Measurements from ENCODE around the gene MET.

DNA sequence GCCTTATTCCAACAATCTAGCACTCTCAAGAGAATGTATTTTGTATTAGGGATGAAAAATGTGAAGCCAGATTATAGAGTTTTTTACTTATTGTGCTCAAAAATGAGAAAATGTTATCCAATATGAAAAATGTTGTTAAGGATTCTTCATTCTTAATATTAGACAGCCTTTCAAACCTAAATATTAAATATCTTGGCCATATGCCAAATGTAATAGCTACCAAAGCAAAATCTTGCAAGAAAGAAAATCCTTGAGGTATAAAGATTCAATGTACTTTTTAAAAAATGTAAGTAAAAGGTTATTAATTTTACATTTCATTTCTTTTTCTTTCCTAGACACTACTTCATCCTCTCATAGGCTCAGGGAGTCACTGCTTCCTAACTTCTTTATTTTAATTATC is 33.4 kb downstream of the MET start:
- TF ChIP-seq, protein P1, sequence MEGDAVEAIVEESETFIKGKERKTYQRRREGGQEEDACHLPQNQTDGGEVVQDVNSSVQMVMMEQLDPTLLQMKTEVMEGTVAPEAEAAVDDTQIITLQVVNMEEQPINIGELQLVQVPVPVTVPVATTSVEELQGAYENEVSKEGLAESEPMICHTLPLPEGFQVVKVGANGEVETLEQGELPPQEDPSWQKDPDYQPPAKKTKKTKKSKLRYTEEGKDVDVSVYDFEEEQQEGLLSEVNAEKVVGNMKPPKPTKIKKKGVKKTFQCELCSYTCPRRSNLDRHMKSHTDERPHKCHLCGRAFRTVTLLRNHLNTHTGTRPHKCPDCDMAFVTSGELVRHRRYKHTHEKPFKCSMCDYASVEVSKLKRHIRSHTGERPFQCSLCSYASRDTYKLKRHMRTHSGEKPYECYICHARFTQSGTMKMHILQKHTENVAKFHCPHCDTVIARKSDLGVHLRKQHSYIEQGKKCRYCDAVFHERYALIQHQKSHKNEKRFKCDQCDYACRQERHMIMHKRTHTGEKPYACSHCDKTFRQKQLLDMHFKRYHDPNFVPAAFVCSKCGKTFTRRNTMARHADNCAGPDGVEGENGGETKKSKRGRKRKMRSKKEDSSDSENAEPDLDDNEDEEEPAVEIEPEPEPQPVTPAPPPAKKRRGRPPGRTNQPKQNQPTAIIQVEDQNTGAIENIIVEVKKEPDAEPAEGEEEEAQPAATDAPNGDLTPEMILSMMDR (IDR thresholded peaks at IDR 0.05) = no peak
- TF ChIP-seq EZH2 (IDR thresholded peaks at IDR 0.05) = no peak
- TF ChIP-seq EZH2phosphoT487 (IDR thresholded peaks at IDR 0.05) = no peak
